Activated naive CD4-positive, alpha-beta T cell treated with anti-CD3 and anti-CD28 coated beads, Interleukin-2, amount 50 U/mL, for 24 hours (primary cell): Measurements from ENCODE around the gene MTCH2.
"Not testable (repeated sequence)": the region's sequence is repeated elsewhere in the genome, so short reads cannot be mapped to it uniquely, and the experiment has no call there.

Experiments used
- H3K27ac Mint-ChIP-seq: one replicate; pipeline ENCODE4 v1.8.0; 2021; ENCODE audit warnings: mild to moderate bottlenecking, mixed read lengths
- H3K27me3 Mint-ChIP-seq: one replicate; pipeline ENCODE4 v1.8.0; 2021; ENCODE audit warnings: mixed read lengths
- H3K36me3 Mint-ChIP-seq: one replicate; pipeline ENCODE4 v1.8.0; 2021; ENCODE audit warnings: mixed read lengths
- H3K4me1 Mint-ChIP-seq: one replicate; pipeline ENCODE4 v1.8.0; 2021; ENCODE audit warnings: mixed read lengths
- H3K4me3 Mint-ChIP-seq: one replicate; pipeline ENCODE4 v1.8.0; 2021; ENCODE audit warnings: mild to moderate bottlenecking, mixed read lengths
- H3K9me3 Mint-ChIP-seq: one replicate; pipeline ENCODE4 v1.8.0; 2021; ENCODE audit warnings: mixed read lengths

MTCH2 gene

GRCh38 chr11:47656260-47656885 is 14.0 kb upstream of the MTCH2 start:
- peaks cover 3% of the 10 kb centered on the region for H3K36me3 Mint-ChIP-seq
- H3K9me3 Mint-ChIP-seq = no peaks in the 10 kb centered on the region
- no peak overlapping the region for H3K27ac Mint-ChIP-seq
- H3K4me1 Mint-ChIP-seq = no peaks in the 10 kb centered on the region
- H3K4me3 Mint-ChIP-seq = no peak overlapping the region
- no peaks in the 10 kb centered on the region for H3K27me3 Mint-ChIP-seq

- H3K36me3 Mint-ChIP-seq = peaks cover 3% of the 10 kb centered on the region
- no peak overlapping the region for H3K4me3 Mint-ChIP-seq
- H3K27me3 Mint-ChIP-seq = no peaks in the 10 kb centered on the region
- H3K4me1 Mint-ChIP-seq = no peaks in the 10 kb centered on the region
- H3K27ac Mint-ChIP-seq = no peak overlapping the region
- H3K9me3 Mint-ChIP-seq = no peaks in the 10 kb centered on the region
Measured at GRCh38 chr11:47651818-47652469, 9.6 kb upstream of the MTCH2 start.

- Mint-ChIP-seq H3K4me3 (no peak overlapping the region), H3K27me3 (no peaks in the 10 kb centered on the region), H3K9me3 (no peaks in the 10 kb centered on the region), H3K27ac (no peak overlapping the region), H3K4me1 (no peaks in the 10 kb centered on the region), H3K36me3 (peaks cover 3% of the 10 kb centered on the region)
Measured at GRCh38 chr11:47649276-47649675, 6.9 kb upstream of the MTCH2 start.

GRCh38 chr11:47646019-47646418 is 3.7 kb upstream of the MTCH2 start:
- H3K4me1 Mint-ChIP-seq = peaks cover 17% of the 10 kb centered on the region
- no peaks in the 10 kb centered on the region for H3K36me3 Mint-ChIP-seq
- no peaks in the 10 kb centered on the region for H3K27me3 Mint-ChIP-seq
- H3K27ac Mint-ChIP-seq = no peak overlapping the region
- no peaks in the 10 kb centered on the region for H3K9me3 Mint-ChIP-seq
- no peak overlapping the region for H3K4me3 Mint-ChIP-seq

- Mint-ChIP-seq H3K27ac (no peak overlapping the region), H3K36me3 (no peaks in the 10 kb centered on the region), H3K4me3 (no peak overlapping the region), H3K27me3 (no peaks in the 10 kb centered on the region), H3K9me3 (no peaks in the 10 kb centered on the region), H3K4me1 (peaks cover 19% of the 10 kb centered on the region)
Measured at GRCh38 chr11:47645500-47645899, 3.1 kb upstream of the MTCH2 start.

GRCh38 chr11:47641600-47642098 is 710 bp downstream of the MTCH2 start:
- Mint-ChIP-seq H3K36me3 (peaks cover 9% of the 10 kb centered on the region), H3K4me1 (peaks cover 28% of the 10 kb centered on the region), H3K27ac (peak overlapping the region; percentile 91), H3K9me3 (no peaks in the 10 kb centered on the region), H3K27me3 (no peaks in the 10 kb centered on the region), H3K4me3 (peak overlapping the region; percentile 95)

GRCh38 chr11:47640506-47640905 is 1.9 kb downstream of the MTCH2 start:
- not testable (repeated sequence) for H3K9me3 Mint-ChIP-seq, H3K27me3 Mint-ChIP-seq, H3K27ac Mint-ChIP-seq, H3K36me3 Mint-ChIP-seq
- peak overlapping the region; percentile 26 for H3K4me3 Mint-ChIP-seq
- H3K4me1 Mint-ChIP-seq = peaks cover 28% of the 10 kb centered on the region

- not testable (repeated sequence) for H3K27ac Mint-ChIP-seq, H3K27me3 Mint-ChIP-seq, H3K4me3 Mint-ChIP-seq, H3K9me3 Mint-ChIP-seq
- peaks cover 16% of the 10 kb centered on the region for H3K36me3 Mint-ChIP-seq
- peaks cover 15% of the 10 kb centered on the region for H3K4me1 Mint-ChIP-seq
Measured at GRCh38 chr11:47636331-47636730, 6.0 kb downstream of the MTCH2 start.

- Mint-ChIP-seq H3K36me3 (peaks cover 14% of the 10 kb centered on the region), H3K27ac (peak overlapping the region; percentile 52), H3K9me3 (no peaks in the 10 kb centered on the region), H3K27me3 (no peaks in the 10 kb centered on the region), H3K4me1 (no peaks in the 10 kb centered on the region), H3K4me3 (no peak overlapping the region)
Measured at GRCh38 chr11:47631473-47631872, 10.9 kb downstream of the MTCH2 start.

GRCh38 chr11:47628026-47628425 is 14.3 kb downstream of the MTCH2 start:
- Mint-ChIP-seq H3K36me3 (peaks cover 15% of the 10 kb centered on the region), H3K4me3 (no peak overlapping the region), H3K27me3 (no peaks in the 10 kb centered on the region), H3K9me3 (no peaks in the 10 kb centered on the region), H3K27ac (no peak overlapping the region), H3K4me1 (no peaks in the 10 kb centered on the region)

- Mint-ChIP-seq H3K27ac (no peak overlapping the region), H3K27me3 (no peaks in the 10 kb centered on the region), H3K4me3 (no peak overlapping the region), H3K9me3 (no peaks in the 10 kb centered on the region), H3K36me3 (peaks cover 11% of the 10 kb centered on the region), H3K4me1 (no peaks in the 10 kb centered on the region)
Measured at GRCh38 chr11:47626234-47626633, 16.1 kb downstream of the MTCH2 start.

- Mint-ChIP-seq H3K36me3 (peaks cover 8% of the 10 kb centered on the region), H3K27ac (peak overlapping the region; percentile 23)
Measured at GRCh38 chr11:47620836-47621378, 21.5 kb downstream of the MTCH2 start.

GRCh38 chr11:47617417-47617809 is 24.9 kb downstream of the MTCH2 start:
- Mint-ChIP-seq H3K9me3 (no peaks in the 10 kb centered on the region), H3K36me3 (peaks cover 3% of the 10 kb centered on the region), H3K4me3 (no peak overlapping the region)

More at GRCh38 chr11:47620836-47621378, 21.5 kb downstream of the MTCH2 start:
- no peaks in the 10 kb centered on the region for H3K4me1 Mint-ChIP-seq
- H3K9me3 Mint-ChIP-seq = no peaks in the 10 kb centered on the region
- no peaks in the 10 kb centered on the region for H3K27me3 Mint-ChIP-seq
- H3K4me3 Mint-ChIP-seq = no peak overlapping the region

GRCh38 chr11:47616726-47617416 is 25.5 kb downstream of the MTCH2 start:
- no peaks in the 10 kb centered on the region for H3K27me3 Mint-ChIP-seq
- peaks cover 3% of the 10 kb centered on the region for H3K36me3 Mint-ChIP-seq
- H3K9me3 Mint-ChIP-seq = no peaks in the 10 kb centered on the region
- H3K4me1 Mint-ChIP-seq = no peaks in the 10 kb centered on the region
- no peak overlapping the region for H3K4me3 Mint-ChIP-seq
- no peak overlapping the region for H3K27ac Mint-ChIP-seq

More at GRCh38 chr11:47617417-47617809, 24.9 kb downstream of the MTCH2 start:
- Mint-ChIP-seq H3K27me3 (no peaks in the 10 kb centered on the region), H3K4me1 (no peaks in the 10 kb centered on the region), H3K27ac (peak overlapping the region; percentile 13)

- H3K36me3 Mint-ChIP-seq = peaks cover 3% of the 10 kb centered on the region
- H3K27me3 Mint-ChIP-seq = no peaks in the 10 kb centered on the region
- H3K4me1 Mint-ChIP-seq = no peaks in the 10 kb centered on the region
- H3K9me3 Mint-ChIP-seq = no peaks in the 10 kb centered on the region
- no peak overlapping the region for H3K27ac Mint-ChIP-seq
- no peak overlapping the region for H3K4me3 Mint-ChIP-seq
Measured at GRCh38 chr11:47615249-47615648, 27.1 kb downstream of the MTCH2 start.

GRCh38 chr11:47611348-47611794 is 31.0 kb downstream of the MTCH2 start:
- H3K27me3 Mint-ChIP-seq = no peaks in the 10 kb centered on the region
- H3K36me3 Mint-ChIP-seq = no peaks in the 10 kb centered on the region
- H3K27ac Mint-ChIP-seq = peak overlapping the region; percentile 59
- no peaks in the 10 kb centered on the region for H3K4me1 Mint-ChIP-seq
- no peak overlapping the region for H3K4me3 Mint-ChIP-seq
- no peaks in the 10 kb centered on the region for H3K9me3 Mint-ChIP-seq
